NCI-H446 (cell line): ENCODE results near the gene SYNGAP1.

ENCODE experiments used
- DNase-seq, 2 experiments: peaks; one replicate each; lab custom pipeline; 2025; lab: John Stamatoyannopoulos, UW

Gene SYNGAP1

GRCh38 chr6:33404884-33405283, 15.0 kb upstream of the SYNGAP1 start:
- DNase-seq: no peak

- no peak for DNase-seq
Measured at GRCh38 chr6:33405386-33405940, 14.4 kb upstream of the SYNGAP1 start.

GRCh38 chr6:33406126-33406525, 13.7 kb upstream of the SYNGAP1 start:
- no peak for DNase-seq

- DNase-seq: no peak
Measured at GRCh38 chr6:33407132-33407718, 12.6 kb upstream of the SYNGAP1 start.

GRCh38 chr6:33410050-33410710, 9.7 kb upstream of the SYNGAP1 start:
- peak; percentile 97 to 99 for DNase-seq

GRCh38 chr6:33410711-33411631, 8.9 kb upstream of the SYNGAP1 start, which contains the start of gene PHF1:
Gene PHF1 (plus strand): TSS chr6:33411014. CDS start chr6:33412264, 1,250 bp downstream.
- no peak for DNase-seq

- DNase-seq: no peak
Measured at GRCh38 chr6:33411632-33412005, 8.2 kb upstream of the SYNGAP1 start.

GRCh38 chr6:33412140-33413009, 7.5 kb upstream of the SYNGAP1 start:
- no peak for DNase-seq

GRCh38 chr6:33413241-33414120, 6.4 kb upstream of the SYNGAP1 start:
- DNase-seq: no peak

- no peak for DNase-seq
Measured at GRCh38 chr6:33414592-33415271, 5.1 kb upstream of the SYNGAP1 start.

- DNase-seq: no peak
Measured at GRCh38 chr6:33415831-33416230, 4.0 kb upstream of the SYNGAP1 start.

GRCh38 chr6:33416386-33417127, 3.3 kb upstream of the SYNGAP1 start:
- no peak for DNase-seq

- no peak for DNase-seq
Measured at GRCh38 chr6:33417128-33417902, 2.5 kb upstream of the SYNGAP1 start.

GRCh38 chr6:33417903-33418689, 1.8 kb upstream of the SYNGAP1 start, which contains the start of gene CUTA:
Gene CUTA (minus strand): TSS chr6:33418107. CDS start chr6:33418000, 107 bp downstream.
- DNase-seq: peak; percentile 97 to 99

- no peak for DNase-seq
Measured at GRCh38 chr6:33418690-33419291, 1.1 kb upstream of the SYNGAP1 start.

- peak in 1 of 2 experiments; percentile 40 for DNase-seq
Measured at GRCh38 chr6:33420491-33421343, 852 bp downstream of the SYNGAP1 start.
